Measurements from ENCODE around the gene LRRC3.

DNA sequence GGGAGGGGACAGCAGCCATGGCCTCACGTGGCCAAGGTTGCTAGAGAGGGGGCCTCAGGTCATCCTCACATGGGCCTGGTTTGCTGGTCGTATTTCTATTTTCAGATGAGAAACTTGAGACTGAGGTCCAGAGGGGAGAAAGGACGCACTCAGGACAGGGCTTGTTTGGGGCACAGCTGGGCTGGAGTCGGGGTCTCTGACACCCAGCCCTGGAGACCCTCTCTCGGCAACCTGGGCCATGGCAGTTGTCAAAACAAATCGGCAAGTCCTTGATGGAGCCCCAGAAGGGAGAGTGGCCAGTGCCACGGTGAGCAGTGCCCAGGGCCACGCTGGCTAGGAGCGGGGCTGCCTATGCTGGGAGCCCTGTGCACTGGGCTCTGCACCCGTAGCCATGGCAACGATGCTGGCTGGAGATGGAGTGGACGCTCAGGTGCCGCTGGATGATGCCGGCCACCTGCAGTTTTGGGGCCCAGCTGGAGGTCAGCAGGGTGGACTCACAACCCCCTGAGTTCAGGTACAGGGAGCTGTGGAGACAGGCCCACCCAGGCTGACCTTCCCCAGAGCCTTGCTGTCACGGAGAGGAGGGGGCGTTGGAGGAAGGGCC, 11.1 kb downstream of the LRRC3 start:
- TF ChIP-seq POLR2A (IDR thresholded peaks at IDR 0.05; ENCODE audit: low read depth, low read length) (no peak), SMC3 (IDR thresholded peaks at IDR 0.05; ENCODE audit: low read depth, low read length) (no peak), CEBPB (IDR thresholded peaks at IDR 0.05; ENCODE audit: low read depth, low read length) (no peak)
- TF ChIP-seq, protein P1, sequence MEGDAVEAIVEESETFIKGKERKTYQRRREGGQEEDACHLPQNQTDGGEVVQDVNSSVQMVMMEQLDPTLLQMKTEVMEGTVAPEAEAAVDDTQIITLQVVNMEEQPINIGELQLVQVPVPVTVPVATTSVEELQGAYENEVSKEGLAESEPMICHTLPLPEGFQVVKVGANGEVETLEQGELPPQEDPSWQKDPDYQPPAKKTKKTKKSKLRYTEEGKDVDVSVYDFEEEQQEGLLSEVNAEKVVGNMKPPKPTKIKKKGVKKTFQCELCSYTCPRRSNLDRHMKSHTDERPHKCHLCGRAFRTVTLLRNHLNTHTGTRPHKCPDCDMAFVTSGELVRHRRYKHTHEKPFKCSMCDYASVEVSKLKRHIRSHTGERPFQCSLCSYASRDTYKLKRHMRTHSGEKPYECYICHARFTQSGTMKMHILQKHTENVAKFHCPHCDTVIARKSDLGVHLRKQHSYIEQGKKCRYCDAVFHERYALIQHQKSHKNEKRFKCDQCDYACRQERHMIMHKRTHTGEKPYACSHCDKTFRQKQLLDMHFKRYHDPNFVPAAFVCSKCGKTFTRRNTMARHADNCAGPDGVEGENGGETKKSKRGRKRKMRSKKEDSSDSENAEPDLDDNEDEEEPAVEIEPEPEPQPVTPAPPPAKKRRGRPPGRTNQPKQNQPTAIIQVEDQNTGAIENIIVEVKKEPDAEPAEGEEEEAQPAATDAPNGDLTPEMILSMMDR (conservative IDR thresholded peaks at IDR 0.05; ENCODE audit: low read depth, low read length): no peak

Measured in IMR-90 (cell line).